OCI-LY1 (cell line): Measurements from ENCODE around the gene XCR1.

Source experiments
- H2AFZ ChIP-seq: fragments of 200-600 bp; sonication (generic), shearing (Covaris generic); 2 replicates; pipeline ENCODE4 v1.6.0; 2014; ENCODE audit warnings: antibody characterized with exemption, mild to moderate bottlenecking, low read length
- H3F3A ChIP-seq: fragments of 200-600 bp; sonication (generic), shearing (Covaris generic); 2 replicates; pipeline ENCODE4 v1.6.0; 2014; ENCODE audit warnings: mild to moderate bottlenecking, antibody characterized with exemption, low read length, moderate library complexity; ENCODE audit not compliant: insufficient read depth
- H3K27ac ChIP-seq: fragments of 200-600 bp; sonication (generic); 2 replicates; pipeline ENCODE4 v1.5.1; 2014; ENCODE audit warnings: low read length, mixed run types, mild to moderate bottlenecking, low read depth; ENCODE audit not compliant: poor library complexity, severe bottlenecking
- H3K27me3 ChIP-seq: fragments of 200-600 bp; sonication (generic); 2 replicates; pipeline ENCODE4 v1.6.0; 2014; ENCODE audit warnings: antibody characterized with exemption, mild to moderate bottlenecking, low read length, moderate library complexity; ENCODE audit not compliant: insufficient read depth
- H3K36me3 ChIP-seq: fragments of 200-600 bp; sonication (generic); 2 replicates; pipeline ENCODE4 v1.6.1; 2014; ENCODE audit warnings: mild to moderate bottlenecking, antibody characterized with exemption, low read length, moderate library complexity, mixed read lengths; ENCODE audit not compliant: insufficient read depth
- H3K4me1 ChIP-seq: fragments of 200-600 bp; sonication (generic); 2 replicates; pipeline ENCODE4 v1.5.1; 2014; ENCODE audit warnings: mild to moderate bottlenecking, low read length, moderate library complexity; ENCODE audit not compliant: insufficient read depth, severe bottlenecking
- H3K4me2 ChIP-seq: fragments of 200-600 bp; sonication (generic), shearing (Covaris generic); 2 replicates; pipeline ENCODE4 v1.6.1; 2014; ENCODE audit warnings: low read length
- H3K4me3 ChIP-seq: fragments of 200-600 bp; sonication (generic); 2 replicates; pipeline ENCODE4 v1.5.1; 2014; ENCODE audit warnings: low read length, low read depth, mild to moderate bottlenecking, mixed read lengths; ENCODE audit not compliant: poor library complexity, severe bottlenecking
- H3K79me2 ChIP-seq: fragments of 200-600 bp; shearing (Covaris generic); 2 replicates; pipeline ENCODE4 v1.6.1; 2016; ENCODE audit warnings: mixed run types, low read length, mixed read lengths; ENCODE audit not compliant: insufficient read depth
- H3K9ac ChIP-seq: fragments of 200-600 bp; sonication (generic), shearing (Covaris generic); 2 replicates; pipeline ENCODE4 v1.6.1; 2014; ENCODE audit warnings: mild to moderate bottlenecking, low read length, mixed read lengths
- H3K9me2 ChIP-seq: fragments of 200-600 bp; sonication (generic), shearing (Covaris generic); 2 replicates; pipeline ENCODE4 v1.6.1; 2014; ENCODE audit warnings: low read depth, mild to moderate bottlenecking, low read length, mixed read lengths
- H3K9me3 ChIP-seq: fragments of 200-600 bp; shearing (Covaris generic); 2 replicates; pipeline ENCODE4 v1.6.1; 2014; ENCODE audit warnings: low read length, mixed read lengths
- H4K20me1 ChIP-seq: fragments of 200-600 bp; sonication (generic), shearing (Covaris generic); 2 replicates; pipeline ENCODE4 v1.6.0; 2016; ENCODE audit warnings: mild to moderate bottlenecking, low read length; ENCODE audit not compliant: insufficient read depth
- CTCF ChIP-seq: fragments of 200-600 bp; sonication (generic), shearing (Covaris generic); IDR thresholded peaks from 2 replicates; pipeline ENCODE4 v1.5.1; 2017; ENCODE audit warnings: mild to moderate bottlenecking, antibody characterized with exemption, low read length, moderate library complexity, mixed read lengths
- EZH2 ChIP-seq: fragments of 200-600 bp; sonication (generic), shearing (Covaris generic); IDR thresholded peaks from 2 replicates; pipeline ENCODE4 v1.8.0; 2017; ENCODE audit warnings: borderline replicate concordance, mixed run types, mild to moderate bottlenecking, antibody characterized with exemption, low read length, moderate library complexity, mixed read lengths

The XCR1 gene

GRCh38 chr3:46021516-46021915 is 5.8 kb downstream of the XCR1 start:
- no peak for TF ChIP-seq CTCF
- TF ChIP-seq EZH2: no peak
- Histone ChIP-seq H3K4me2 (no peak overlapping the region), H3K9ac (no peak overlapping the region), H3K4me3 (no peak overlapping the region), H4K20me1 (no peaks in the 10 kb centered on the region), H3K27me3 (no peaks in the 10 kb centered on the region), H3K9me3 (no peaks in the 10 kb centered on the region), H2AFZ (no peak overlapping the region), H3K79me2 (no peaks in the 10 kb centered on the region), H3K27ac (no peak overlapping the region), H3K36me3 (no peaks in the 10 kb centered on the region), H3K4me1 (no peaks in the 10 kb centered on the region), H3K9me2 (no peaks in the 10 kb centered on the region), H3F3A (no peaks in the 10 kb centered on the region)

GRCh38 chr3:46020766-46021510 is 6.3 kb downstream of the XCR1 start:
- Histone ChIP-seq H3K79me2 (no peaks in the 10 kb centered on the region), H3K4me1 (no peaks in the 10 kb centered on the region), H3K9me3 (no peaks in the 10 kb centered on the region), H3K4me2 (no peak overlapping the region), H3K36me3 (no peaks in the 10 kb centered on the region), H3K27ac (no peak overlapping the region), H3K9ac (no peak overlapping the region), H3F3A (no peaks in the 10 kb centered on the region), H3K4me3 (no peak overlapping the region), H2AFZ (no peak overlapping the region), H3K27me3 (no peaks in the 10 kb centered on the region), H3K9me2 (no peaks in the 10 kb centered on the region), H4K20me1 (no peaks in the 10 kb centered on the region)
- TF ChIP-seq EZH2 (no peak), CTCF (no peak)

- Histone ChIP-seq H3K27ac (no peak overlapping the region), H3K79me2 (no peaks in the 10 kb centered on the region), H3K4me2 (no peak overlapping the region), H3K36me3 (no peaks in the 10 kb centered on the region), H2AFZ (no peak overlapping the region), H3K9me3 (no peaks in the 10 kb centered on the region), H3K27me3 (no peaks in the 10 kb centered on the region), H3K4me1 (no peaks in the 10 kb centered on the region), H3K9me2 (no peaks in the 10 kb centered on the region), H3F3A (no peaks in the 10 kb centered on the region), H4K20me1 (no peaks in the 10 kb centered on the region), H3K9ac (no peak overlapping the region), H3K4me3 (no peak overlapping the region)
- TF ChIP-seq CTCF: no peak
- TF ChIP-seq EZH2: no peak
These were observed 7.6 kb downstream of the XCR1 start for GRCh38 chr3:46019707-46020106.
